GM19193 (cell line): ENCODE results near the gene VPS52.

Experiments
- POLR2A ChIP-seq: IDR thresholded peaks from 4 replicates; pipeline ENCODE4 v1.6.1; 2011; ENCODE audit not compliant: insufficient read depth, insufficient read length; ENCODE audit errors: extremely low read depth

VPS52 gene

DNA sequence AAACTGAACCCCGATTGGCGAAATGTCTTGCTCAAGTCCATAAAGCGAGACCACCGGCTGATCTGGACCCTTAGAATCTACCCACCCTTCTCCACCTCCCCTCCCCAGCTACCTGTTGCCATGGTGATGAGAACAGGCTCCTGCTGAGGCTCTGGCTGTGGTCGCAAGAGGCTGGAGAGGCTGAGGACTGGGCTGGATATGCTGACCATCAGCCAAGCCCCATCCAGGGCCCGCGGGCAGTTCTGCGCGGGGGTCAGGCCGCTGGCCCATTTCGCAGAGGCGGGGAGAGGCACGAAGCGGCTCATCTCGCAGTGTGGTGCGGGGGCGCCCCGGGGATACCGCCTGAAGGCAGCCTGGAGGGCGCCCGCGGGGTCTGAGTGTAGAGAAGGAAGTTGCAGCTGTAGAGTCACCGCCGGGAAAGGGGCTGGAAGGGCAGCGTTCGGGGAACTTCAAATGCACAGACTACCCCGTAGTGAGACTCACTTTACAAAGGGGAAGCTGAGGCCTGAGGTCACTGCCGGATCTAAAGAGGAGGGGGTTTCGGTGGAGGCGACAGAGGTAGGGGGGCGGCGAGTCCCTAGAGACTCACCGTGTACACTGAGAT is 41.5 kb upstream of the VPS52 start:
- no peak for TF ChIP-seq POLR2A

DNA sequence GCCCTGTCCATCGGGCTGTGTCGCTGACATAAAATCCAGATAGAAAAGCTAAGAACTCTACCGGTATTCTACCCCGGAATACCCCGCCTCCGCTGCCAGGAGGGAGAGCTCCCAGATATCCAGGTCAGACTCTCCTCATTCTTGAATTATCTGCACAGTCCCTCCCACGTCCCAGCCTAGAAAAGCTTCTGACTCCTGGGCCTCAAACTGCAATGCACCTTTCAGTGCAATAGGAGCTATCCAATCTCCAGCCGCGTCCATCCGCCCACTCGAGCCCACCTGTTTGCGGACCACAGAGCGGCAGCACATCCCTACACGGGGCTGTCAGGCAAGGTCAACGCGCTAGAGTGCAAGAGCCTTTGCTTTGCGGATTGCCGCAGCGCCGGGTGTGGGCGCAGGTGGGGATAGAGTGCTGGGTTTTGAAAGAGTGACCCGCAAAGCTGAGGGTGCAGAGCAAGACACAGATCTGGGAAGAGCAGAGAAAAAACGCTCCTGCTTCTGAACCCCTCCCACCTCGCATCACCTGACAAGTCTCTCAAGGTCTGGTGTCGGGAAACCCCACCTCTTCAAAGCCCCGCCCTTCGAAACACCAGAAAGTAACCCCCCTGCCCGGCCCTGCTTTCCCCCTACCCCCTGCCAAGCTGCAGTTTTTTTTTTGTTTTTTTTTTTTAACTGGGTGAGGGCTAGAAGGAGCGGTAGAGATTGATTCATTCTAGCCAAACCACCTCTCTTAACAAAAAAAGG is 40.9 kb upstream of the VPS52 start:
- peak; percentile 33 for TF ChIP-seq POLR2A

DNA sequence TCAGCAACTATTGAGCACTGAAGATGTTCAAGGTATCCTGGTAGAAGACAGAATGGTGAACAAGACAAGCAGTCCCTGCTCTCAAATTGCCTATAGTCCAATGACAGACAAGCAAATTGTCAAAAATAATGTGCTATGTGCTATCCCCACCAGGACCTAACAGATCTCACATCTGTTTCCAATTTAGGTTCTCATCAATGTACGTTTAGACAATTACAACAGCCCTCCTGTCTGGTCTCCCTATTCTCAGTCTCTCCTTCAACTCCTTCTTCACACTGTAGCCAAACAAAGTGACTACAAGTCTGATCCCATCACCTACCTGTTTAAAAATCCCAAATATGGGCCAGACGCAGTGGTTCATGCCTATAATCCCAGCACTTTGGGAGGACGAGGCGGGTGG is 34.7 kb upstream of the VPS52 start:
- no peak for TF ChIP-seq POLR2A

DNA sequence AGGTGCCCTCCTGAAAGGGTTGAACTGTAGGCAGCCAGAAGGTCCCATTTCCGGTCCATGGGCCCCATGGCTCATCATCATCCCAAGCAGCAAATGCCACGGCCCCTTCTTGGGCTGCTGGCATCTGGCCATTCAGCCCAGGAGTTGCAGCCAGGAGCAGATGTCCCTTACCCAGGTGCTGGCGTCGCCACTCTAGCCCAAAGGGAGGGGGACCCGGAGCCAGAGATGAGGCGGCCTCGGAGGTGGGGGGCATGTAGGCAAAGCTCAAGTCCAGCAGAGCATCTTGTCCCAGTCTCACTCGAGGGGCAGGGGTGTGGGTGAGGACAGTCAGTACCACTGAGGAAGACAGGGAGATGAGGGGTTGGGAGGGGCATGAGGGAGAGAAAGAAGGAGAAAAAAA is 33.4 kb upstream of the VPS52 start:
- no peak for TF ChIP-seq POLR2A

DNA sequence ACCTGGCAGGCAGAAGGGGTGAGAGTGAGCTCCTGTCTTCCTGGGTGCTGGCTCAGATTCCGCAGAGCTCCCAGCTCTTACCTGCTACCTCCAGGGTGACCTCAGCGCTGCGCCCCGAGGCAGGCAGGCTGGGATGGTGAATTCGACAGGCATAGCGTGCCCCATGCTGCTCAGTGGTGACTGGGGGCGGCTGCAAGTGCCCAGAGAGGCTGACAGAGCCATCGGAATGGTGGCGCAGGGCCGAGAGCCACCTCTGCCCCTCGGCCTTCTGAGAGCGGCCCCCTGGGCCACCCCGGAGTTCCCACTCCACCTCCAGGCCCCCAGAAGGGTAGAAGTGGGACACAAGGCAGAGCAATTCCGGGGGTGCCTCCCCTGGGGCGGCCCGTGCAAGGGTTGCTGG is 32.5 kb upstream of the VPS52 start:
- no peak for TF ChIP-seq POLR2A

DNA sequence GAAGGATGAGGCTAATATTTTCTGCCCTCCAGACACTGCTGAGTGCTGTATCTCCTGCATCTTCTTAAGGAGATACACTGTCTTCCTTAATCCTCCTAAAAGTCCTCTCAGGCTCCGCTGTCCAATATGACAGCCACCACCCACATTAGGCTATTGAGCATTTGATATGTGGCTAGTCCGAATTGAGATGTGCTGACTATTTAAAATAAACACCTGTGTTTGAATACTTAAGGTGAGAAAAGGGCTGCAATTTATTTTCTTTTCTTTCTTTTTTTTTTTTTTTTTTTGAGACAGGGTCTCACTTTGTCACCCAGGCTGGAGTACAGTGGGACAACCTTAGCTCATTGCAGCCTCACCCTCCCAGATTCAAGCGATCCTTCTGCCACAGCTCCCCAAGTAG is 30.2 kb upstream of the VPS52 start:
- no peak for TF ChIP-seq POLR2A

DNA sequence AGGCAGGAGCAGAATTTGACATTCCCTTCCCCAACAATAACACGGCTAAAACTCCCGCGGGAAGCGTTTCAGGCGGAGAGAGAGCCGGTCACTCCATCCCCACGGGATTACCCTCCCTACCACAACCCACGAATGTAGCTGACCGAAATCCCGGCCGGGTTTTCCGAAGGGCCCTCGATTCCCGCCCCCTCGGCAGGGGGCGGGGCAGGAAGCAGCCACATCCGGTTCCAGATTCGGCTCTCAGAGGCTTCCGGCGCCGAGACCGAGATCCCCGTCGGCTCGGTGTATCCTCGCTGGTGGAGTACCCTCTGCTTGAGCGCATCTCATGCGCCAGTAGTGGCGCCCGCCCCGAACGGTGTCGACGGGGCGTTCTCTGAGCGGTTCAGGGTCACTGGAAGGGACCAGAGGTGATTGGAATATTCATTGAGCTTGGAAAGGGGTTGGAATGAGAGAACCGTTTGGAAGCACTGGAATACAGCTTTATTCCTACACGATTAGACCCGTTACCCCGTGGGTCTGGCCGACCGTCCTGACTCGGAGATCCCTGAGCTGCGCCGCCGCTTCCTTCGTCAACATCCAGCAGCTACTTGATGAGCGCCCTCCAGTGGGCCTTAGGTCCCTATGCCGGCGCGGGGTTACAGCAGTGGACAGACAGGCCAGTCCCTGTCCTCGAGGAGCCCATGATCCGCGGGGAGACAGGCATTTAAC is 27.7 kb upstream of the VPS52 start:
- peak; percentile 93 for TF ChIP-seq POLR2A

DNA sequence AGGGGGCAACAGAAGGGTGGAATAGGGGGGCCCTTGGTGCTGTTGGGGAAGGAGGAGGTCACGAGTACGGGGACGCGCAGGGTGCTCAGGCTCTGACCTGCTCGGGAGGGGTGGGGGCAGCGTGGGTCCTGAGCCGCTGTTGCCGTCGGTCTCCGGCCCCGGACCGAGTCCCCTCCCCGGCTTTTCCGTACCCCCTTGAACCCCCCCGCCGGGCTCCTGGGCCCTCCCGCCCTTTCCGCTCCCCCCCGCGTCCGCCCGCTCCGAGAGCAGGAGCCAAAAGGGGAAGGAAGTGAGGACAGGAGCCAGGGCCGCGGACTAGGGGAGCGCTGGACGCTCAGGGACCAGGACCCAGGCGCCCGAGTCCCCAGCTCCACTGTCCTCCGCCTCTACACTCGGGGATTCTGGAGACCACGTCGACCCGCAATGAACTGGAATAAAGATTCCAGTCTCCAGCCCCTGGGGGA is 27.1 kb upstream of the VPS52 start, which contains the start of gene RGL2:
Gene RGL2, minus strand, starts transcription at position 170 of the 464 bp plus-strand sequence. CDS start 332 bp downstream, outside the sequence.
- TF ChIP-seq POLR2A, result no peak

DNA sequence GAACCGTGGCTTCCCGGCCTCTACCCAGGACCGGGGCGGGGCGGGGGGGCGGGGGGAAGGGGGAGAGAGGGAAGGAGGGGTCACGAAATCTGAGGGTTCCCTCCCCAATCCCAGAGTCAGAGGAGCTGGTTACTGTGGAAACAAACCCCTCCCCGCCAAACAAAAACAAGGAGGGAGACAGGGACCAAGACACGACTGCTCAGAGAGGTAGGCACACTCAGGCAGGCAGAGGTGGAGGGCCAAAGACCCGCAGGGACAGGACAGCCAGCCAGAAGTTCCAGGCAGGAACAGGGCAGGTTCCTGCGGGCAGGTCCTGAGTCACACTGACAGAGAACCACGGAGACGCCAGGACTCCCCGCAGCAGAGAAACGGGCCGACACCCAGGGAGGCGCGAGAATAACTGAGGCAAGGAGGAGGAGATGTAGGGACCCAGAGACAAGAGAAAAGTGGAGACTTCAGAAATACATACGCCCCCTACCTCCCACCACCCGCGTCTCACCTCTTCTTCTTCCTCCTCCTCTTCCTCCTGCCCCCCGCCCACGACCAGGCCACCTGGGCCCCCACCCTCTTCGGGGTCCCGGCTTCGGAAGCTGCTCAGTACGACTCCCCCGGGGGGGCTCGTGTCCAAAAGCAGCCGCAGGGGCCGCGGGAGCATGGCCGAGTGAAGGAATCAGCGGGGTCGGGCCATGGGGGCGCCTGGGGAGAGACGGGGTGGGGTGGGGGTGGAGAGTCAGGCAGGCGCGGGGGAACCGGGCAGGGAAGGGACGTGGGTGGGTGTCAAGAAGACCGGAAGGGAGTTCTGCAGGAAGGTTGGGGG is 26.5 kb upstream of the VPS52 start:
- no peak for TF ChIP-seq POLR2A

DNA sequence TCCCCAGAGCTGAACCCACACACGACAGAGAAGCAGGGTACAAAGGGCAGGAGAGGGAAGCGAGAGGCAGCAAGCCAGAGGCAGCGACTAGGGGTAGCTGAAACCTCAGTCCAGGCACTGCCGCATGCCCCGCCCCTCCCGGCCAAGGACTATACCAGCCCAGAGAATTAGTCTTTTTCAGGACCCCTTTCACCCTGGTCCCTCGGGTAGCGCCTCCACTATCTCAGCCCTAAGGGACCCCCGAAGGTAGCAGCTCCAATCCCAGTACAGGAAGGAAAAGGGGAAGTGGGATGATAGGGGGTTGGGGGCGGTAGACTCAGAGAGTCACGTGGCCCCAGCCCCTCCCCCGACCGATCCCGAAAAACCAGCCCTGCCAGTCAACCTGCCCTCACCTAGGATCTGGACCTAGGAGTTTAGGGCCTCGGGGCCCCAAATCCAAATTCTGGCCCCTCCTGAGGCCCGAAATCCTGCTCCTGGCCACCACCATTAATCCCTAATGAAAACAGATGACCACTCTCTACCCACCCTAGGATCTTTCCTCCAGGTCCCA is 25.8 kb upstream of the VPS52 start:
- no peak for TF ChIP-seq POLR2A

DNA sequence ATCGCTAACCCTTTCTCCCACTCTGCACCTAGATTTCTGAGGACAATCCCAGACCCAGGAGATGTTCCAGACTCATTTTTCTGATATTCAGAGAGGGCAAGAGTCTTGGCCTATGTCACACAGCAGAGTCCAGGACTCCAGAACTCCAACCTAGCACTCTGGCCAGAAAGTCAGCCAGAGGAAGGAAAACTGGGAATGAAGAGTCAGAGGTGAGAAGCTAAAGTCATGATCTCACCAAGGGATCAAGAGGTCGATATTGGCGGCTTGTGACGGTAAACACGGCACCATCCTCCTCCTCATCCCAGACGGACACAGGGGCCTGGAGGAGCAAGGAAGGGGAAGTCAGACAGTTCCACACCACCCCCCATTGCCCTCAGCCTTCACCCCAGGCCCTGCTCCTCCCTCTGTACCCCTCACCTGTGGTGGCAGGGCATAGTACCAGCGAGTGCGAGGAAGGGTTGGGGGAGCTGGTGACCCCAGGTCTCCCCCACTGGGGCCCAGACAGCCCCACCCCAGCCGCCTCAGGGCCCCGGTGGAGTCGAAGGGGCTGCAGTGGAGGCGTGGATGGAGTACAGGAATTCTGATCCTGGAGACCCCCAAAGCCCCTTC is 25.2 kb upstream of the VPS52 start:
- no peak for TF ChIP-seq POLR2A

DNA sequence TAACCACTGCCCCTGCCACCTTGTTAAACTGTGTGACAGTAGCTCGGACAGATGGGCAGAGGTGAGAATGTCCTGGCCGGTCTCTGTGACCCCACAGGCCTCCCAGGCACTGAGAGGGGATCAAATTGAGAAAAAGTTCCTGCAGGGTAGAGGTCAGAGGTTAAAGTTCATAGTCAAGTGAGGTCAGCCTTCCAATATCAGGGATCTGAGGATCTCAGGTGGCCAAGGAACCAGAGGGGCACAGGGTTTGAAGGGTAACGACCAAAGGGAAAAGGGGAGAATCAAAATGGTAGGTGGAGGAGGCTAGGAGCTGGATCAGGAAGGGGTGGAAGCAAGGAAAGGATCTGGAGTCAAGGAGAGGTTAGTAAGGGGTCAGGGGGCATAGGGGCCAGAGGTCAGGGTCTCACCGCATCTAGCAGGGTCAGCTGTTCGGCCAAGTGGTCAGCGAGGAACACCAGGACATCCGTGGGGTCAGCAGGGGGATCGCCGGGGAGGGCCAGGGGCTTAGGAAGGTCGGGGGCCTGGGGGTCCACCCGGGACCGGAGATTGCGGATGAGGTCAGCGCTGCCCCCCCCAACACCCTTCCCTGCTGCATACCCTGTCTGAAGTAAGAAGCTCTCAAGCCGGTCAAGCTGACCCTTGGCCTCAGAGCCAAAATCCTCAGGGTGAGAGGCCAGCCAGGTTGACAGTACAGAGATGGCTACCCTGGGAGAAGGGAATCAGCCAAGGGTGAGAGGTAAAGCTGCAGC is 24.1 kb upstream of the VPS52 start:
- no peak for TF ChIP-seq POLR2A

DNA sequence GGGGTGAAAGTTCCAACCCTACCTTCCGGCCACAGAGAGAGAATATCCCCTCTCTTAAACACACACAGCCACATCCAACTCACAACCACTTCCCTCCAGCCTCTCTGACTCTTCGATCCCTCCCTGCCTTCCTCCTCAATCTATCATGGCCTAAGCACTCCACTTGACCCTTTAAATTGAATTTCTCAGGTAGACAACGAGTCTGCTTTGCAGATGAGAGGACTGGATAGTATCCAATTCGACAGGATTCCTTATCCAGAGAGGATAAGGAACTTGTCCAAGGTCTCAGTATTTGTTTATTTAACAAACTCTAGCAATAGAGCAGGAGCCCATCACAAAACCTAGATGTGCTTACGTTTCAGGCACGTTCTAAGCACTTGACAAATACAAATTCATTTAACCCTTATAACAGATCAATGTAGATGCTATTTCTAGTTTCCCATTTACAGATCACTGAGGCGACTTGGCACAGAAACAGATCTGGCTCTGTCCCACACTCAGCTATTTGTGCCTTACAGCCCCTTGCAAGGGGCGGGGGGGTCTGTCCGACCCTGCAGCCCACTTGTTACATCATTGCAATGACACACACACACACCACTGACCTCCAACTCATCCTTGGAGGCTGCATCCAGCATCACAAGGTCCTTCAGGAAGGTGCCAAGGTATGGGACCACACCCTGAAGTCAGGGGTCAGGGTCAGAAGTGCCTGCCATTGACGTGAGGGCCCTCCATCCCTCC is 22.6 kb upstream of the VPS52 start:
- TF ChIP-seq POLR2A, result no peak
